ENCODE results near the gene NOTUM. TPM values are rescaled to one million over a fixed set of nuclear protein-coding genes. Genes with fewer than 3 reads are reported as not detected.

The NOTUM gene
- total and polyA plus RNA-seq, 10 of the 15 experiments (the other 5 are each of a cell fraction or from before 2014, with no cell fraction given) = 0.04 to 0.13 TPM; not detected in 8

DNA sequence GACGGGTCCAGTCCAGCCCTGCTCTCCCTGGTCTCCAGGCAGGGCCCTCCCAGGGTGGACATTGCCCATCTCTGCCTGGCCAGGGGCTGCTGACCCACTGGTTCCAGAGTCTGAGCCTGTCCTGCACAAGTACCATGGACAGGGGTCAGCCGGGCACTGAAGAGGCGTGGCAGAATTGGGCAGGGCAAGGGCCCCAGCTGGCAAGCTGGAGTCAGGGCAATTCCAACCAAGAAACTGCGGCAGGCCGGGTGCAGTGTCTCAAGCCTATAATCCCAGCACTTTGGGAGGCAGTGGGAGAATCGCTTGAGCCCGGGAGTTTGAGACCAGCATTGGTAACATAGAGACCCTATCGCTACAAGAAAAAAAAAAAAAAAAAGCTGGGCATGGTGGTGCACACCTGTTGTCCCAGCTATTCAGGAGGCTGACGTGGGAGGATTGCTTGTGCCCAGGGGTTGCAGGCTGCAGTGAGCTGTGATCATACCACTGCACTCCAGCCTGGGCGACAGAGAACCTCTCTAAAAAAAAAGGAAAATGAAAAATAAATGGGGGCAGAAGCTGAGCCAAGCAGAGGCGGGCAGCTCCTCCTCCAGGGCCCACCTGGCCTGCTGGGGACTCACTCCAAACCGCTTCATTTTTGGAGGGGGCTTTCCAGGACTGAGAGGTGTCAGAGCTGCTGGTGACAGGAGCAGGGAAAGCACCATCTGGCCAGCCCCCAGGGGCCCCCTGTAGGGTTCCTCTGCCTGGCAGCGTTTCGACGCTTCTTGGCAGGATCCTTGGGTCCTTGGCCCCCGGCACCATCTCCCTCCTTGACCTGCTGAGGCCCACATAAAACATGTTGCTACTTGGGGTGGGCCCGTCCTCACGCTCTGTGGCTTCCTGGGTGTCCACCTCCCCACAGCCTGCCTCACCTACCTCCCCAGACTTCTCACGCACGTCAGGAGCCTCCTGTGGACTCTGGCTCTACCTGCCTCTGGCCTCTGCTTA lies 30.6 kb downstream of the NOTUM start:
- DNase-seq (ENCODE audit: low read depth, low spot score) (no peak), FAIRE-seq (no peak), ATAC-seq (peak; percentile 45)
- RAD21 ChIA-PET (ENCODE audit: unreplicated experiment) = interaction anchor here (0.9 to 1.6 kb wide), 2 partner anchors 30 to 36 kb away, joined by 4 to 7 read pairs; partner anchors contain the start of gene NOTUM
- H3K79me2 ChIP-seq (ENCODE audit: control insufficient read depth, insufficient read depth, low read length) = peaks cover 15% of the 10 kb centered on the region
- 0 out of 2 replicates have a peak overlapping the region, but pooled peaks have one; percentile 24 for H3K27ac ChIP-seq (ENCODE audit: control insufficient read depth, insufficient read depth)
- BruUV-seq (replicated peaks) = no TSS peak
- peaks cover 0 to 2% of the 10 kb centered on the region in 2 experiments; a peak in 1 of 4 replicates for H3K36me3 ChIP-seq (ENCODE audit: control insufficient read depth in 2 of 2, insufficient read depth in 2 of 2, low read length in 1 of 2)
- SMC1A ChIA-PET (ENCODE audit: uncharacterized antibody, unreplicated experiment) = interaction anchor here (0.7 kb wide), 1 partner anchor 420 kb away, joined by 3 read pairs; no protein-coding TSS in a partner anchor
- H3K4me2 ChIP-seq (ENCODE audit: control insufficient read depth, insufficient read depth) = no peak overlapping the region; the same call in 1 of the 2 replicates
- intact Hi-C loops (cut with micrococcal nuclease; ENCODE audit: unreplicated experiment) (no loop called here), in situ Hi-C loops (cut with MboI) (no loop called here)
- H2AFZ ChIP-seq (ENCODE audit: control insufficient read depth, low read depth, low read length) = no peak overlapping the region
- H3K27me3 ChIP-seq (replicated peaks in 1 of 2; ENCODE audit: control insufficient read depth in 2 of 2, insufficient read depth in 2 of 2, low read length in 1 of 2) = no peaks in the 10 kb centered on the region
- CTCF ChIA-PET = interaction anchor here (1.9 kb wide), 1 partner anchor 61 kb away, joined by 6 read pairs; no protein-coding TSS in a partner anchor
- peaks cover 17% of the 10 kb centered on the region for H3K4me1 ChIP-seq (ENCODE audit: control insufficient read depth, insufficient read depth, low read length)
- WGBS (ENCODE audit: insufficient coverage, insufficient replicate concordance, low lambda C conversion rate, missing lambda C conversion rate) = 39% methylated on average over 20 of the region's 20 CpGs
- H3K9me3 ChIP-seq (replicated peaks; ENCODE audit: control insufficient read depth, insufficient read depth, low read length) = no peaks in the 10 kb centered on the region
- no peaks in the 10 kb centered on the region for H4K20me1 ChIP-seq (ENCODE audit: control insufficient read depth, insufficient read depth)
- no peak overlapping the region for H3K4me3 ChIP-seq
- POLR2A ChIA-PET = interaction anchor here (0.6 to 1.0 kb wide), 7 partner anchors 8 to 294 kb away, joined by 3 to 5 read pairs (median 4); no protein-coding TSS in a partner anchor
- H3K9ac ChIP-seq (ENCODE audit: control insufficient read depth, insufficient read depth, low read length) = no peak overlapping the region
- TF ChIP-seq PAX8 (IDR thresholded peaks at IDR 0.05) (no peak), ZNF274 (IDR thresholded peaks at IDR 0.05; ENCODE audit: insufficient read depth, insufficient read length) (no peak), SREBF1 (IDR thresholded peaks at IDR 0.05; ENCODE audit: low read length) (no peak), HDAC6 (IDR thresholded peaks at IDR 0.05; ENCODE audit: unreplicated experiment) (no peak), GABPA (IDR thresholded peaks at IDR 0.05; ENCODE audit: low read depth) (no peak), RUNX3 (IDR thresholded peaks at IDR 0.05; ENCODE audit: low read length) (no peak), RFX5 (IDR thresholded peaks at IDR 0.05; ENCODE audit: low read depth, low read length) (no peak), RAD51 (IDR thresholded peaks at IDR 0.05) (no peak), IKZF1 (conservative IDR thresholded peaks at IDR 0.05) (peak; percentile 22; the same call in 1 of the 2 replicates), TAF1 (IDR thresholded peaks at IDR 0.05; ENCODE audit: borderline replicate concordance, low read depth, low read length) (no peak), DPF2 (IDR thresholded peaks at IDR 0.05) (peak; percentile 31; the same call in 1 of the 2 replicates), RELA (IDR thresholded peaks at IDR 0.05; ENCODE audit: borderline replicate concordance, partially characterized antibody) (peak; percentile 42), MTA2 (IDR thresholded peaks at IDR 0.05; ENCODE audit: low read depth) (no peak), ZNF207 (IDR thresholded peaks at IDR 0.05; ENCODE audit: borderline replicate concordance) (no peak), KLF5 (IDR thresholded peaks at IDR 0.05; ENCODE audit: partially characterized antibody) (no peak), CEBPB (IDR thresholded peaks at IDR 0.05; ENCODE audit: borderline replicate concordance in 1 of 2, low read depth in 2 of 2, low read length in 2 of 2) (no peak)
- TF ChIP-seq, protein P1, sequence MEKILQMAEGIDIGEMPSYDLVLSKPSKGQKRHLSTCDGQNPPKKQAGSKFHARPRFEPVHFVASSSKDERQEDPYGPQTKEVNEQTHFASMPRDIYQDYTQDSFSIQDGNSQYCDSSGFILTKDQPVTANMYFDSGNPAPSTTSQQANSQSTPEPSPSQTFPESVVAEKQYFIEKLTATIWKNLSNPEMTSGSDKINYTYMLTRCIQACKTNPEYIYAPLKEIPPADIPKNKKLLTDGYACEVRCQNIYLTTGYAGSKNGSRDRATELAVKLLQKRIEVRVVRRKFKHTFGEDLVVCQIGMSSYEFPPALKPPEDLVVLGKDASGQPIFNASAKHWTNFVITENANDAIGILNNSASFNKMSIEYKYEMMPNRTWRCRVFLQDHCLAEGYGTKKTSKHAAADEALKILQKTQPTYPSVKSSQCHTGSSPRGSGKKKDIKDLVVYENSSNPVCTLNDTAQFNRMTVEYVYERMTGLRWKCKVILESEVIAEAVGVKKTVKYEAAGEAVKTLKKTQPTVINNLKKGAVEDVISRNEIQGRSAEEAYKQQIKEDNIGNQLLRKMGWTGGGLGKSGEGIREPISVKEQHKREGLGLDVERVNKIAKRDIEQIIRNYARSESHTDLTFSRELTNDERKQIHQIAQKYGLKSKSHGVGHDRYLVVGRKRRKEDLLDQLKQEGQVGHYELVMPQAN (conservative IDR thresholded peaks at IDR 0.05) = no peak
- TF ChIP-seq, protein P2, sequence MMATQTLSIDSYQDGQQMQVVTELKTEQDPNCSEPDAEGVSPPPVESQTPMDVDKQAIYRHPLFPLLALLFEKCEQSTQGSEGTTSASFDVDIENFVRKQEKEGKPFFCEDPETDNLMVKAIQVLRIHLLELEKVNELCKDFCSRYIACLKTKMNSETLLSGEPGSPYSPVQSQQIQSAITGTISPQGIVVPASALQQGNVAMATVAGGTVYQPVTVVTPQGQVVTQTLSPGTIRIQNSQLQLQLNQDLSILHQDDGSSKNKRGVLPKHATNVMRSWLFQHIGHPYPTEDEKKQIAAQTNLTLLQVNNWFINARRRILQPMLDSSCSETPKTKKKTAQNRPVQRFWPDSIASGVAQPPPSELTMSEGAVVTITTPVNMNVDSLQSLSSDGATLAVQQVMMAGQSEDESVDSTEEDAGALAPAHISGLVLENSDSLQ (IDR thresholded peaks at IDR 0.05) = peak; percentile 49
- TF ChIP-seq, protein P3, sequence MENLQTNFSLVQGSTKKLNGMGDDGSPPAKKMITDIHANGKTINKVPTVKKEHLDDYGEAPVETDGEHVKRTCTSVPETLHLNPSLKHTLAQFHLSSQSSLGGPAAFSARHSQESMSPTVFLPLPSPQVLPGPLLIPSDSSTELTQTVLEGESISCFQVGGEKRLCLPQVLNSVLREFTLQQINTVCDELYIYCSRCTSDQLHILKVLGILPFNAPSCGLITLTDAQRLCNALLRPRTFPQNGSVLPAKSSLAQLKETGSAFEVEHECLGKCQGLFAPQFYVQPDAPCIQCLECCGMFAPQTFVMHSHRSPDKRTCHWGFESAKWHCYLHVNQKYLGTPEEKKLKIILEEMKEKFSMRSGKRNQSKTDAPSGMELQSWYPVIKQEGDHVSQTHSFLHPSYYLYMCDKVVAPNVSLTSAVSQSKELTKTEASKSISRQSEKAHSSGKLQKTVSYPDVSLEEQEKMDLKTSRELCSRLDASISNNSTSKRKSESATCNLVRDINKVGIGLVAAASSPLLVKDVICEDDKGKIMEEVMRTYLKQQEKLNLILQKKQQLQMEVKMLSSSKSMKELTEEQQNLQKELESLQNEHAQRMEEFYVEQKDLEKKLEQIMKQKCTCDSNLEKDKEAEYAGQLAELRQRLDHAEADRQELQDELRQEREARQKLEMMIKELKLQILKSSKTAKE (IDR thresholded peaks at IDR 0.05; ENCODE audit: low read depth, poor library complexity, severe bottlenecking) = no peak
